ENCODE measurements around the gene WNT9B.

DNA sequence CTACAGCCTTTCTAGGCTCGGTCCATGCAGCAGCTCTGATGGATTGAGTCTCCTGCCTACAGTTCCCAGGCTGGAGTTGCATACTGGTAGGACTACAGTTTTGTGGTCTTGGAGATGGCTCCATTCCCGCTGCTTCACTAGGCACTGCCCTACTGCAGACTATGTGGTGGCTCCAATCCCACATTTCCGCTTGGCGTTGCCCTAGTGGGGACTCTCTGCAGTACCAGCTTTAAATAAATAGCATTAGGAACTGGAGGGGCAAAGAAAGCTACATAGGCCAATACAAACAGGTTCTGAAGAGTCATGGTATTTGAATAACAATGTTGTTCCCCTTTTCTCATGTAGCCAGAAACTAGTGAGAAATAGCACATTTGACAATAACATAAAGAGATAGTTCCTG lies 66.1 kb downstream of the WNT9B start:
- TF ChIP-seq NFIC (IDR thresholded peaks at IDR 0.05; ENCODE audit: low read length) (no peak), POLR2A (IDR thresholded peaks at IDR 0.05; ENCODE audit: insufficient read depth in 1 of 2, low read depth in 2 of 2, low read length in 2 of 2) (no peak), CEBPG (CRISPR knock-in tag; IDR thresholded peaks at IDR 0.05) (no peak), NFATC3 (CRISPR knock-in tag; IDR thresholded peaks at IDR 0.05) (no peak), SIN3A (IDR thresholded peaks at IDR 0.05; ENCODE audit: borderline replicate concordance, low read depth, low read length) (no peak), RNF2 (conservative IDR thresholded peaks at IDR 0.05; ENCODE audit: low read depth) (no peak), HMG20A (CRISPR knock-in tag; IDR thresholded peaks at IDR 0.05; ENCODE audit: borderline replicate concordance) (no peak), SP1 (IDR thresholded peaks at IDR 0.05) (no peak), SP1 (CRISPR knock-in tag; IDR thresholded peaks at IDR 0.05) (no peak), ZKSCAN1 (IDR thresholded peaks at IDR 0.05; ENCODE audit: low read length) (no peak), NCOA2 (CRISPR knock-in tag; IDR thresholded peaks at IDR 0.05) (no peak)
- TF ChIP-seq, protein P1, sequence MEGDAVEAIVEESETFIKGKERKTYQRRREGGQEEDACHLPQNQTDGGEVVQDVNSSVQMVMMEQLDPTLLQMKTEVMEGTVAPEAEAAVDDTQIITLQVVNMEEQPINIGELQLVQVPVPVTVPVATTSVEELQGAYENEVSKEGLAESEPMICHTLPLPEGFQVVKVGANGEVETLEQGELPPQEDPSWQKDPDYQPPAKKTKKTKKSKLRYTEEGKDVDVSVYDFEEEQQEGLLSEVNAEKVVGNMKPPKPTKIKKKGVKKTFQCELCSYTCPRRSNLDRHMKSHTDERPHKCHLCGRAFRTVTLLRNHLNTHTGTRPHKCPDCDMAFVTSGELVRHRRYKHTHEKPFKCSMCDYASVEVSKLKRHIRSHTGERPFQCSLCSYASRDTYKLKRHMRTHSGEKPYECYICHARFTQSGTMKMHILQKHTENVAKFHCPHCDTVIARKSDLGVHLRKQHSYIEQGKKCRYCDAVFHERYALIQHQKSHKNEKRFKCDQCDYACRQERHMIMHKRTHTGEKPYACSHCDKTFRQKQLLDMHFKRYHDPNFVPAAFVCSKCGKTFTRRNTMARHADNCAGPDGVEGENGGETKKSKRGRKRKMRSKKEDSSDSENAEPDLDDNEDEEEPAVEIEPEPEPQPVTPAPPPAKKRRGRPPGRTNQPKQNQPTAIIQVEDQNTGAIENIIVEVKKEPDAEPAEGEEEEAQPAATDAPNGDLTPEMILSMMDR (CRISPR knock-in tag; IDR thresholded peaks at IDR 0.05) = no peak
- TF ChIP-seq, protein P2, sequence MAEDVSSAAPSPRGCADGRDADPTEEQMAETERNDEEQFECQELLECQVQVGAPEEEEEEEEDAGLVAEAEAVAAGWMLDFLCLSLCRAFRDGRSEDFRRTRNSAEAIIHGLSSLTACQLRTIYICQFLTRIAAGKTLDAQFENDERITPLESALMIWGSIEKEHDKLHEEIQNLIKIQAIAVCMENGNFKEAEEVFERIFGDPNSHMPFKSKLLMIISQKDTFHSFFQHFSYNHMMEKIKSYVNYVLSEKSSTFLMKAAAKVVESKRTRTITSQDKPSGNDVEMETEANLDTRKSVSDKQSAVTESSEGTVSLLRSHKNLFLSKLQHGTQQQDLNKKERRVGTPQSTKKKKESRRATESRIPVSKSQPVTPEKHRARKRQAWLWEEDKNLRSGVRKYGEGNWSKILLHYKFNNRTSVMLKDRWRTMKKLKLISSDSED (CRISPR knock-in tag; IDR thresholded peaks at IDR 0.05) = no peak
- TF ChIP-seq, protein P3, sequence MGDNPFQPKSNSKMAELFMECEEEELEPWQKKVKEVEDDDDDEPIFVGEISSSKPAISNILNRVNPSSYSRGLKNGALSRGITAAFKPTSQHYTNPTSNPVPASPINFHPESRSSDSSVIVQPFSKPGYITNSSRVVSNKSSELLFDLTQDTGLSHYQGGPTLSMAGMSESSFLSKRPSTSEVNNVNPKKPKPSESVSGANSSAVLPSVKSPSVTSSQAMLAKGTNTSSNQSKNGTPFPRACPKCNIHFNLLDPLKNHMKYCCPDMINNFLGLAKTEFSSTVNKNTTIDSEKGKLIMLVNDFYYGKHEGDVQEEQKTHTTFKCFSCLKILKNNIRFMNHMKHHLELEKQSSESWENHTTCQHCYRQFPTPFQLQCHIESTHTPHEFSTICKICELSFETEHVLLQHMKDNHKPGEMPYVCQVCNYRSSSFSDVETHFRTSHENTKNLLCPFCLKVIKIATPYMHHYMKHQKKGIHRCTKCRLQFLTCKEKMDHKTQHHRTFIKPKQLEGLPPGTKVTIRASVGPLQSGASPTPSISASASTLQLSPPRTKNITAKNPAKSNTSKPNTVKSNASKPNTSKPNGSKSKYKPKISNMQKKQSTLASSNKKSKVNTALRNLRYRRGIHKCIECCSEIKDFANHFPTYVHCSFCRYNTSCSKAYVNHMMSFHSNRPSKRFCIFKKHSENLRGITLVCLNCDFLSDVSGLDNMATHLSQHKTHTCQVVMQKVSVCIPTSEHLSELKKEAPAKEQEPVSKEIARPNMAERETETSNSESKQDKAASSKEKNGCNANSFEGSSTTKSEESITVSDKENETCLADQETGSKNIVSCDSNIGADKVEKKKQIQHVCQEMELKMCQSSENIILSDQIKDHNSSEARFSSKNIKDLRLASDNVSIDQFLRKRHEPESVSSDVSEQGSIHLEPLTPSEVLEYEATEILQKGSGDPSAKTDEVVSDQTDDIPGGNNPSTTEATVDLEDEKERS (CRISPR knock-in tag; IDR thresholded peaks at IDR 0.05) = no peak
